Prostate gland (tissue), 2 donors: ENCODE measurements around the gene KCTD21.

Experiments used
- POLR2AphosphoS5 ChIP-seq: sonication (generic); formaldehyde crosslinking; IDR thresholded peaks from one replicate; pipeline ENCODE4 v1.6.1; 2017; ENCODE audit warnings: antibody characterized with exemption
- TF ChIP-seq, protein P1 (sequence below), 4 experiments: fragments of 200-600 bp in 2 of 4; fragments of 450-650 bp in 2 of 4; sonication (generic) in 2 of 4; IDR thresholded peaks; 1 replicate in 3 of 4; 2 replicates in 1 of 4; pipeline ENCODE4 v1.5.1; 2016 to 2019; ENCODE audit warnings: antibody characterized with exemption in 4 of 4, mild to moderate bottlenecking in 2 of 4, moderate library complexity in 2 of 4

DNA sequence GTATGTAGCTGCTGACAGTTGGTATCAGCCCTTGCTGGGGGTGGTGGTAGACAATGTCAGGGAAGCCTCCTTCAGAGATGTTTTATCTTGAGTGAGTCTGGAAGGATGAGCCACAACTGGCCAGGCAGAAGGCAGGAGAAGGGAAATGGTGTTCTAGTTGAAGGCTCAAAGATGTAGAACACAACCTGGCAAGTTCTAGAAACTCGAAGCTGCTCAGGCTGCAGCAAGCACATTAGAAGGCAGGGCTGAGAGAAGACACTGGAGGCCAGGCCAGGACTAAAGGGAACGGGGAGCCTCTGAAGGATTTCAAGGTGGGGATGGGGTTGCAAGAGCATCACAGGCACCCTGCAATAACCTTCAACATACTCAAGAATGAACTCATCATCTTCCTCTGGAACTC is 40.7 kb upstream of the KCTD21 start:
- TF ChIP-seq, protein P1, sequence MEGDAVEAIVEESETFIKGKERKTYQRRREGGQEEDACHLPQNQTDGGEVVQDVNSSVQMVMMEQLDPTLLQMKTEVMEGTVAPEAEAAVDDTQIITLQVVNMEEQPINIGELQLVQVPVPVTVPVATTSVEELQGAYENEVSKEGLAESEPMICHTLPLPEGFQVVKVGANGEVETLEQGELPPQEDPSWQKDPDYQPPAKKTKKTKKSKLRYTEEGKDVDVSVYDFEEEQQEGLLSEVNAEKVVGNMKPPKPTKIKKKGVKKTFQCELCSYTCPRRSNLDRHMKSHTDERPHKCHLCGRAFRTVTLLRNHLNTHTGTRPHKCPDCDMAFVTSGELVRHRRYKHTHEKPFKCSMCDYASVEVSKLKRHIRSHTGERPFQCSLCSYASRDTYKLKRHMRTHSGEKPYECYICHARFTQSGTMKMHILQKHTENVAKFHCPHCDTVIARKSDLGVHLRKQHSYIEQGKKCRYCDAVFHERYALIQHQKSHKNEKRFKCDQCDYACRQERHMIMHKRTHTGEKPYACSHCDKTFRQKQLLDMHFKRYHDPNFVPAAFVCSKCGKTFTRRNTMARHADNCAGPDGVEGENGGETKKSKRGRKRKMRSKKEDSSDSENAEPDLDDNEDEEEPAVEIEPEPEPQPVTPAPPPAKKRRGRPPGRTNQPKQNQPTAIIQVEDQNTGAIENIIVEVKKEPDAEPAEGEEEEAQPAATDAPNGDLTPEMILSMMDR (IDR thresholded peaks at IDR 0.05): no peak
- no peak for TF ChIP-seq POLR2AphosphoS5
